Kidney (tissue), 14 donors: ENCODE results near the gene POLR2J. TPM values are rescaled to one million over a fixed set of nuclear protein-coding genes. Genes with fewer than 3 reads are reported as not detected.

Experiments
- DNase-seq, 5 donors: peaks; one replicate each; pipeline ENCODE4 v3.0.0-alpha.2; 2013 to 2020
- FAIRE-seq: peaks from 2 replicates; lab custom pipeline; 2012; peaks lifted over from hg19 to GRCh38; lab: Jason Lieb, UNC
- H3K27ac ChIP-seq, 2 donors: one replicate each; pipeline ENCODE4 v1.7.0; 2013; ENCODE audit warnings: low read depth in 2 of 2, low read length in 2 of 2, inconsistent platforms in 1 of 2
- H3K27me3 ChIP-seq: one replicate; pipeline ENCODE4 v1.7.1; 2013; ENCODE audit warnings: low read length, inconsistent platforms; ENCODE audit not compliant: control insufficient read depth, insufficient read depth
- H3K36me3 ChIP-seq, 3 donors: one replicate each; pipeline versions ENCODE4 v1.7.0 to v1.7.1; 2013; ENCODE audit warnings: low read length in 3 of 3, control low read depth in 1 of 3, inconsistent platforms in 1 of 3; ENCODE audit not compliant: insufficient read depth in 3 of 3, control insufficient read depth in 2 of 3
- H3K4me1 ChIP-seq, 3 donors: one replicate each; pipeline versions ENCODE4 v1.7.0 to v1.7.1; 2013; ENCODE audit warnings: low read length in 3 of 3, inconsistent platforms in 1 of 3, low read depth in 1 of 3; ENCODE audit not compliant: control insufficient read depth in 2 of 3, insufficient read depth in 2 of 3
- H3K4me3 ChIP-seq, 3 donors: one replicate each; pipeline versions ENCODE4 v1.7.0 to v1.8.1; 2013; ENCODE audit warnings: low read length in 3 of 3, control low read depth in 1 of 3, inconsistent platforms in 1 of 3
- H3K9ac ChIP-seq, 3 donors: one replicate each; pipeline versions ENCODE4 v1.7.0 to v1.7.1; 2013; ENCODE audit warnings: low read length in 3 of 3, control low read depth in 1 of 3, inconsistent platforms in 1 of 3
- H3K9me3 ChIP-seq, 3 donors: one replicate each; pipeline versions ENCODE4 v1.7.0 to v1.7.1; 2013; ENCODE audit warnings: low read length in 3 of 3, control low read depth in 1 of 3, inconsistent platforms in 1 of 3; ENCODE audit not compliant: control insufficient read depth in 2 of 3, insufficient read depth in 1 of 3
- intact Hi-C: fragments of 100-400 bp; cut with DNase I; formaldehyde crosslinking; loops from one replicate; pipeline ENCODE4 v1.11.1; 2022
- polyA plus RNA-seq: library from polyadenylated mRNA; stranded (reverse); fragments of 350-450 nt; fragmentation: Illumina TruSeq; extraction: RNeasy Lipid Tissue Mini Kit (QIAGEN cat#74804); gene quantifications from one replicate; pipeline ENCODE4 v1.2.3, GENCODE V29; 2014; ENCODE audit warnings: low read depth, low replicate concordance; ENCODE audit not compliant: insufficient read depth
- total RNA-seq: library from RNA; stranded (reverse); fragmentation: NEBNext Ultra II Directional; extraction: Animal tissue kit (Norgen Biotek cat#: 25700); gene quantifications from one replicate; pipeline ENCODE4 v1.2.1, GENCODE V29; 2021
- TF ChIP-seq, protein P1 (sequence below): IDR thresholded peaks from 3 replicates; pipeline ENCODE4 v1.5.1; 2012; ENCODE audit warnings: mild to moderate bottlenecking, moderate library complexity, borderline replicate concordance; ENCODE audit not compliant: insufficient read depth; ENCODE audit errors: extremely low read depth
- donor health status: control.
- donor health status: control.
- donor health status: control.
- donor health status: control.
- donor health status: control.
- donor health status: DM: yes; HTN: yes; CAD: no.
- donor health status: Normal renal cell carcinoma (clear cell type).

POLR2J gene
- total and polyA plus RNA-seq, 2 donors from 2014 or later = 42.0 to 117 TPM

DNA sequence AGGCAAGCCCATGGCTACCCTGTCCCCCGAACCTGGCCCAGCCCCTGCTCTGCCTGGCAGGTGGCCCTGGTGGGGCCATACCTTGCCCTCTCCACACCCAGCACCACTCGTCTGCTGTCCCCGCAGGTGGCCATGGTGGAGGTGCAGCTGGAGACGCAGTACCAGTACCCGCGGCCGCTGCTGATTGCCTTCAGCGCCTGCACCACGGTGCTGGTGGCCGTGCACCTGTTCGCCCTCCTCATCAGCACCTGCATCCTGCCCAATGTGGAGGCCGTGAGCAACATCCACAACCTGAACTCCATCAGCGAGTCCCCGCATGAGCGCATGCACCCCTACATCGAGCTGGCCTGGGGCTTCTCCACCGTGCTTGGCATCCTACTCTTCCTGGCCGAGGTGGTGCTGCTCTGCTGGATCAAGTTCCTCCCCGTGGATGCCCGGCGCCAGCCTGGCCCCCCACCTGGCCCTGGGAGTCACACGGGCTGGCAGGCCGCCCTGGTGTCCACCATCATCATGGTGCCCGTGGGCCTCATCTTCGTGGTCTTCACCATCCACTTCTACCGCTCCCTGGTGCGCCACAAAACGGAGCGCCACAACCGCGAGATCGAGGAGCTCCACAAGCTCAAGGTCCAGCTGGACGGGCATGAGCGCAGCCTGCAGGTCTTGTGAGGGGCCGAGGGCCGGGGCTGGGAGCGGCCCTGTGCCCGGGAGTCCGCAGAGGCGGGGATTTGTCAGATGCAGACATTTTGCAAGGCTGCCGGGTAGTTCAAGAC is 32.1 kb downstream of the POLR2J start:
- Histone ChIP-seq H3K4me1 (peaks cover 0 to 2% (median 0%) of the 10 kb centered on the region in 3 donors), H3K27ac (no peak overlapping the region), H3K4me3 (no peak overlapping the region), H3K27me3 (no peaks in the 10 kb centered on the region), H3K36me3 (peaks cover 0 to 11% (median 0%) of the 10 kb centered on the region in 3 donors), H3K9ac (no peak overlapping the region), H3K9me3 (no peaks in the 10 kb centered on the region)
- FAIRE-seq = no peak
- intact Hi-C loops = no loop called here
- TF ChIP-seq, protein P1, sequence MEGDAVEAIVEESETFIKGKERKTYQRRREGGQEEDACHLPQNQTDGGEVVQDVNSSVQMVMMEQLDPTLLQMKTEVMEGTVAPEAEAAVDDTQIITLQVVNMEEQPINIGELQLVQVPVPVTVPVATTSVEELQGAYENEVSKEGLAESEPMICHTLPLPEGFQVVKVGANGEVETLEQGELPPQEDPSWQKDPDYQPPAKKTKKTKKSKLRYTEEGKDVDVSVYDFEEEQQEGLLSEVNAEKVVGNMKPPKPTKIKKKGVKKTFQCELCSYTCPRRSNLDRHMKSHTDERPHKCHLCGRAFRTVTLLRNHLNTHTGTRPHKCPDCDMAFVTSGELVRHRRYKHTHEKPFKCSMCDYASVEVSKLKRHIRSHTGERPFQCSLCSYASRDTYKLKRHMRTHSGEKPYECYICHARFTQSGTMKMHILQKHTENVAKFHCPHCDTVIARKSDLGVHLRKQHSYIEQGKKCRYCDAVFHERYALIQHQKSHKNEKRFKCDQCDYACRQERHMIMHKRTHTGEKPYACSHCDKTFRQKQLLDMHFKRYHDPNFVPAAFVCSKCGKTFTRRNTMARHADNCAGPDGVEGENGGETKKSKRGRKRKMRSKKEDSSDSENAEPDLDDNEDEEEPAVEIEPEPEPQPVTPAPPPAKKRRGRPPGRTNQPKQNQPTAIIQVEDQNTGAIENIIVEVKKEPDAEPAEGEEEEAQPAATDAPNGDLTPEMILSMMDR = no peak
- no peak for DNase-seq

DNA sequence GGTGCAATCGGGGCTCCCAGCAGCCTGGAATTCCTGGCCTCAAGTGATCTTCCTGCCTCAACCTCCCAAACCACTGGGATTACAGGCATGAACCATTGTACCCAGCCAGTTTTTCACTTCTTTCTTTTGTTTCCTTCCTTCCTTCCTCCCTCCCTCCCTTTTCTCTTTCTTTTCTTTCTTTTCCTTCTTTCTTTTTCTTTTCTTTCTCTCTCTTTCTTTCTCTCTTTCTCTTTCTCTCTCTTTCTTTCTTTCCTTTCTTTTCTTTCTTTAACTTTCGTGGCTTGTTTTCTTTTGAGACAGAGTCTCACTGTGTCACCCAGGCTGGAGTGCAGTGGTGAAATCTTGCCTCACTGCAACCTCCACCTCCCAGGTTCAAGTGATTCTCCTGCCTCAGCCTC is 33.0 kb downstream of the POLR2J start:
- Histone ChIP-seq H3K9me3 (no peaks in the 10 kb centered on the region), H3K36me3 (peaks cover 0 to 11% (median 0%) of the 10 kb centered on the region in 3 donors), H3K9ac (no peak overlapping the region), H3K4me1 (no peaks in the 10 kb centered on the region), H3K4me3 (no peak overlapping the region), H3K27ac (no peak overlapping the region), H3K27me3 (no peaks in the 10 kb centered on the region)
- FAIRE-seq (no peak), DNase-seq (no peak)
- intact Hi-C loops = no loop called here
- TF ChIP-seq, protein P1 = no peak

DNA sequence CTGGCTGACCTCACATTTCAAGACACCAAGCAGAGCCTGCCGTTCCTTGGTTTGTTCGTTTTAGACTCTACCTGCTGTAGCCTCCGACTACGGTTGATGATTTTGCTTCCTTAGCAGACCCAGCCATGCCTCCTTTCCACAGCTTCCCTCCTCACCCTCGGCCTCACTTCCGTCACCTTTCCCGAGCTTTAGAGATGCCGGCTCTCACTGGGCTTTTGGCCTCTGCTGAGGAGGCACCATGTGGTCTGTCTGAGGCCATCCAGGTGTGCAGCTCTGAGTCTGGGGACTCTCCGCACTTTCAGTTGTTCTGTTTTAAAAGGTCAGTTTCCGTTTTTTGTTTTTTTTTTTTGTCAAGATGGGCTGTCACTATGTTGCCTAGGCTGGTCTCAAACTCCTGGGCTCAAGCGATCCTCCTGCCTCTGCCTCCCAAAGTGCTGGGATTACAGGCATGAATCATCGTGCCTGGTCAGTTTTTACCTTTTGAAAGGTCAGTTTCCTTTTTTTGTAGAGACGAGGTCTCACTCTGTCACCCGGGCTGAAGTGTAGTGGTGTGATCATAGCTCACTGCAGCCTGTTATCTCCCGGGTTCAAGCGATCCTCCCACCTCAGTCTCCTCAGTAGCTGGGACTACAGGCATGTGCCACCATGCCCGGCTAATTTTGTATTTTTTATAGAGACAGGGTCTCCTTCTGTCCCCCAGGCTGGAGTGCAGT is 33.6 kb downstream of the POLR2J start:
- Histone ChIP-seq H3K9ac (no peak overlapping the region), H3K36me3 (peaks cover 0 to 11% (median 0%) of the 10 kb centered on the region in 3 donors), H3K4me1 (no peaks in the 10 kb centered on the region), H3K27ac (no peak overlapping the region), H3K9me3 (no peaks in the 10 kb centered on the region), H3K4me3 (no peak overlapping the region), H3K27me3 (no peaks in the 10 kb centered on the region)
- intact Hi-C loops = no loop called here
- TF ChIP-seq, protein P1 = no peak
- DNase-seq (no peak), FAIRE-seq (no peak)
